Measurements from ENCODE around the gene MACROH2A1.

GRCh38 chr5:135395866-135396265, 3.2 kb downstream of the MACROH2A1 start:
- TF ChIP-seq CTCF (conservative IDR thresholded peaks at IDR 0.05 in 1 of 2, IDR thresholded peaks at IDR 0.05 in 1 of 2; ENCODE audit: low read depth in 1 of 2, low read length in 2 of 2) (no peak), EZH2 (IDR thresholded peaks at IDR 0.05; ENCODE audit: low read length, missing control alignments) (no peak)
